ELF-1 (cell line): ENCODE results near the gene SCGB2A2.

Source experiments
- DNase-seq: peaks from one replicate; pipeline ENCODE4 v3.0.0-alpha.2; 2016; ENCODE audit warnings: low read depth, low spot score

The SCGB2A2 gene

GRCh38 chr11:62269654-62270278 lies at the start of gene SCGB2A2:
Gene SCGB2A2, plus strand, starts transcription at chr11:62270158. Its CDS starts 59 bp downstream, at chr11:62270217.
- DNase-seq: peak; percentile 5

DNA sequence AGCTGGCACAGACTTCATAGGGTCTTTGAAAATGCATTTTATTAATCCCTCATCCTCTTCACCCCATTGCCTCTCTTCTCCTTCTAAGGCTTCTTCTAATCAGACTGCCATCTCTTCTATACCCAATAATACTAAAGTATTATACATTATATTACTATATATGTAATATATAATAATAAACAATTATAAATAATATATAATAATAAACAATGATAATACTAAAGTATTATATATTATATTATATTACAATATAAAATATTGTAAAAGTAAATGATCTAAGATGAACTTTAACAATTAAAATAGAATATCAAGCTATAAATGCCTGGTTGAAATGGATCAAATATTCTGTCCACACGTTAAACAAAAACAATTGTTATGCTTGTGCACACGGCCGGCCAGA lies 48.5 kb upstream of the SCGB2A2 start:
- DNase-seq: no peak

- no peak for DNase-seq
Measured at GRCh38 chr11:62223095-62223494, 46.9 kb upstream of the SCGB2A2 start.

- DNase-seq: no peak
Measured at GRCh38 chr11:62233730-62234129, 36.2 kb upstream of the SCGB2A2 start.

GRCh38 chr11:62236187-62236586 lies 33.8 kb upstream of the SCGB2A2 start:
- no peak for DNase-seq

GRCh38 chr11:62237499-62237898 lies 32.5 kb upstream of the SCGB2A2 start:
- DNase-seq: no peak

- no peak for DNase-seq
Measured at GRCh38 chr11:62238151-62238550, 31.8 kb upstream of the SCGB2A2 start.

DNA sequence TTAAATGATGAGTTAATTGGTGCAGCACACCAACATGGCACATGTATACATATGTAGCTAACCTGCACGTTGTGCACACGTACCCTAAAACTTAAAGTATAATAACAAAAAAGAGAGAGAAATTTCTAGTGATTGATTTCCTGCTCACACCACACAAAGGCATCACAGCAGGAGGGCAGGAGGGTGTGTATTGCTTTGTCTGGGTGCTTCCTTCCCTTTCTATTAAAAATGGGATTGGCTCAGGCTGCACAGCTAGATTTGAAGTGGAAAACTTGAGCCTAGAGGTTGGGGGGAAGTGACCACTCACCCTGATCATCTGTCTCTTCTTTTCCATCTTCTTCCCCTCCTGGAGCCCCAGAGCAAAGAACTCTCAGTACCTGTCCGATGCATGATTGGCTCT lies 28.9 kb upstream of the SCGB2A2 start:
- DNase-seq: no peak

DNA sequence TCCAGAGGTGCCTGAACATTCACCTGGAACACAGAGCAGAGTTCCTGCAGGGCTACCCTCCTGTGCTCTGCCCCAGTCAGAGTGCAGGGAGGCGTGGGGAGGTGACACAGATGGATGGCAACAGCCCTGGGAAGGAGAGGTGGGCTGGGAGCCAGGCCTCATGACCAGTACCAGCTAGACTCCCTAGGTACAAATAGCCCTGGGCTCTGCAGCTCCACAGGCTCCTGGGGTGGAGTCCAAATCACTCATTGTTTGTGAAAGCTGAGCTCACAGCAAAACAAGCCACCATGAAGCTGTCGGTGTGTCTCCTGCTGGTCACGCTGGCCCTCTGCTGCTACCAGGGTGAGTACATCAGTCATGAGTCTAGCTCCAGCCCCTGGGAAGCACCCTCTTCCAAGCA lies 27.9 kb upstream of the SCGB2A2 start, which contains the start of gene SCGB1D2:
Gene SCGB1D2, plus strand, starts transcription at position 219 of the 400 bp plus-strand sequence. Its CDS starts 69 bp downstream, at position 288.
- DNase-seq: peak; percentile 92

- peak; percentile 82 for DNase-seq
Measured at GRCh38 chr11:62245271-62245753, 24.6 kb upstream of the SCGB2A2 start.

DNA sequence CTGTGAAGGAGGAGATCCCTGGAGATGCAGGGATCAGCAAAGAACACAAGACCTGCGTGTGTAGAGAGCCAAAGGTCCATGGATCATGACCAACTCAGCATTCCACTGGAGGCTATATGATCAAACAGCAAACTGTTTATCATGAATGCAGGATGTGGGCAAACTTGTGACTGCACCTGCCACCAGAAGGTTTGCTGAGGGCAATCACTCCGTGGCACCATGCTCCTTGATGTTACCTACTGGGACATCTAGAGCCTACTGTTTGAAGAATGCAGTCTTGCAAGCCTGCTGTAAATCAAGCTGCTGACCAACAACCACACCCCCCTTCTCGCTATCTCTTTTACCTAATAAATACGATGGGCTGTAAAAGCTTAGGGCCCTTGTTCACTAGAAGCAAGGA lies 18.3 kb upstream of the SCGB2A2 start:
- no peak for DNase-seq

DNA sequence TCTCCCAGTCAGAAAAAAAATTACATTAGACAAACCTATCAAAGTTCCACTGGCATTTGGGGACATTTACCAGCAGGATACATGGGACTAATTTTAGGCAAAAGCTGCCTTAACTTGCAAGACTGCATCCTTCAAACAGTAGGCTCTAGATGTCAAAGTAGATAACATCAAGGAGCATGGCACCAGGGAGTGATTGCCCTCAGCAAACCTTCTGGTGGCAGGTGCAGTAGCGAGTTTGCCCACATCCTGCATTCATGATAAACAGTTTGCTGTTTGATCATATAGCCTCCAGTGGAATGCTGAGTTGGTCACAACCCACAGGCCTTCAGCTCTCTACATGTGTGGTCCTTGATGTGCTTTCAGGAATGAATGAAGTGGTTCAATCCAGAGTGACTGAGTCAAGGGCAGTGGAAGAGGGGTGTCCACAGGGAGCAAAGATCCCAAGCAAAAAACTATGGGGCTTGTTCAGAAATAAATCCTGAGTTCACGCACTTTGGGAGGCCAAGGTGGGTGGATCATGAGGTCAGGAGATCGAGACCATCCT lies 15.9 kb upstream of the SCGB2A2 start:
- DNase-seq: no peak

DNA sequence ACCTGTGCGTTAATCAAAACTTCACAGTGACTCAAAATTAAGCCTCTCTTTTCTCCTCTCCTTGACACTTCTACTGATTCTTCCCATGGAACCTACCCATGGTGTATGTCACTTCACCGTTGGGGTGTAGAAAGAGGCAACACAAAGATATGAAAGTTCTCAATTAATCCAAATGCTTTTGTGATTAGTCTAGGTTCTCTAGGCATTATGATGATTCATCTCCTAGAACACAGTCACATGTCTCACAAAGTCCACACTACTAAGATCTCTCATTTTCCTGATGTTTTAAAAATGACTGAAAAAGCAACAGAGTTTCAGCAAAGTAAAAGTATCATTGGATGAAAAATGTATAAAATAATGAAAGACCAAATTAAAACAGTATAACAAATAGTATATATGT lies 13.7 kb upstream of the SCGB2A2 start:
- DNase-seq: no peak

- DNase-seq: no peak
Measured at GRCh38 chr11:62260261-62260953, 9.6 kb upstream of the SCGB2A2 start.

DNA sequence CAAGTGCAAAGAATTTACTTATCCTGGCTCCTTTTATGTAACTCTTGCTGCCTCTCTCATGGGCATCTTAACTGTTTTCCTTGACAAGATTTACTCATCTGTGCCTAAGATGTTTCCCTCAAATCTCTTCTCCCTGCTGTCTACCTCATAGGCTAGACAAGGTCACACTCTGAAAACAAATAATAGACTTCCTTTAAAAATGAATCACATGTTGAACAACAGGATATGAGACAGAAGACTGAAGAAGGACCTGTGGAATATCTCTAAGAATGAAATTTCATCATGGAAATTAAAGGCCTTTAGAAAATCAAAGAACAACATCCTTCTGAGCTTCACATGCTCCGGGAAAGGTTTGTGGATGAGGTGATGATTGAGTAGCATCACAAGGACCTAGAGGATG lies 6.0 kb upstream of the SCGB2A2 start:
- no peak for DNase-seq

DNA sequence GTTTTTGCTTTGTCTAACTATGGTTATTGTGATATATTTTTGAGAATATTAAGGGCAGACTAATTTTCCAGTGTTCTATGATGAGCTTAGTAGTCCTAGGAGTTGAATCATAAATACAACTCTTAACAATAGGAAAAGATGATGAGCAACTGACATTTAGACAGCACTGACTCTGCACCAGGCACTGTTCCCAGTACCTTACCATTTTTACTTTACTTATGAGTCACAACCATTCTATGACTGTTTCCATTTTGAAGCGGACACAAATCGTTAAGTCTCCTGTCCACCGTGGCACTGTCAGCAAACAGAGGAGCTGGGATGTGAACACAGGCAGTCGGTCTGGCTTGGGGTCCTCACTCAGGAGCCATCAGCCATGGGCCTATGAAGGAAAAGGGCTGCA lies 3.4 kb upstream of the SCGB2A2 start:
- no peak for DNase-seq

DNA sequence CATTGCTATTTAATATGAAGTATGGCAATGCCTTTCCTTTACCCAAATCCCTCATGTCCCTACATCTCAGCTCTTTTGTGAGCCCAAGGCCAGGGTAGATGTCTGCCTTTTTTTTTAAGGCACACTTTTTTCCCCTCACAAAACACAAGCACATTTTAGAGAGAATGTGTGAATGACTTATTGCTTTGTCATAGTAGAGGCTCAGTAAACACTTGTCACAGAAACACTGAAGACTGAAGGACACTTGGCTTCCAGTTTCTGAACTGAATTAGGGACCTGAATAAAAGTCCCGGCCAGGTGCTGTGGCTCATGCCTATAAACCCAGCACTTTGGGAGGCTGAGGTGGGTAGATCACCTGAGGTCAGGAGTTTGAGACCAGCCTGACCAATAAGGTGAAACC lies 2.9 kb upstream of the SCGB2A2 start:
- no peak for DNase-seq

DNA sequence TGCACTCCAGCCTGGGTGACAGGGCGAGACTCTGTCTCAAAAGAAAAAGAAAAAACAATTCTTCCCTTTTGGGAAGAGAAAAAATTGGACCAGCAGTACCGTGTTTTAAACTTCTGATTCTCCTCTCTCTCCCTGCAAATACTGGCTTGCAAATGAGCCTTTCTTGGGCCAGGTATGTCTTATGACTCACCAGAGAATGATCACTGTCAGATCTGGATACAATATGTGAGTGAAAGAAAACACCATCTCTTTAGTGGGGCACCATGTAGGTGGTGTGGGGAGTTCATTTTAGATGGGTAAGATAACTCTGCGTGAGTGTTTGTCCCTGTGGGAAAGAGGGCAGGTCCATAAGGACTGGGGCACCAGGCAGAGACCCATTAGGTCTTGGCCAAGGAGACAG lies 2.4 kb upstream of the SCGB2A2 start:
- DNase-seq: no peak

DNA sequence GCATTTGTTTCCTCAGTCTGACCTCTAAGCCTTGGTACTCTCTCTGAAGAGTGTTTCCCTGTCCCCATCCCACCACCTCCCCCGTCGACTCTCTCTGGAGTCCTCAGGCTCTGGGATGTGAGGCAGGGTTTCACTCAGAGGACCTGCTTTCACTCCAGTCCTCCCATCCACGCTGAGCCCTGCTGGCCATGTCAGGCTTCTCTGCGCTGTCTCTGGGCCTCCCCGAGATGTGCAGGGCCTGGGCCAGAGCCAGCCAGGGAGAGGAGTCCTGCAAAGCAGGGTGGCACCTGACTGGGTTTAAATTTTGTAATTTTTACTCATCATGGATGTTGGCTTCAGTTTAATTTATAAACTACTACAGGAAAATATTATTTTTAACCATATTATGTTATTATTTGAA lies 3.3 kb downstream of the SCGB2A2 start:
- no peak for DNase-seq

GRCh38 chr11:62273789-62274275 lies 3.9 kb downstream of the SCGB2A2 start:
- peak; percentile 44 for DNase-seq

DNA sequence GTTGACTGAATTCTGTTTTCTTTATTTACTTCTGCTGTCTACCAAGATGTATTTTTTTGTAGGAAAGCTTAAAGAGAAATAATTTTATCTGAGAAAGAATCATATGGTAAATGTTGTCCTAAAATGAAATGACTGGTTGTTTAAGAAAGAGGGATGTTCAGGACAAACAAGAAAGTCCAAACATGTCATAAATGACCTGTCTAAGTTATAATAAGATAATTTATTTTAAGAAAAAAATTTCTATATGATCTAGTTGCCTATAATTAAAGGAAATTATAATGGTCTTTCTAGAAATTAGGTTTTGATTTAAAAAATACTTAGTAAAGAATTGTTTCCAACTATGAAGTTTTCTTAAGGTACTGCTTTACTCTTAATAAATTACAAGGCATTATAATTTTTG lies 10.5 kb downstream of the SCGB2A2 start:
- DNase-seq: no peak

DNA sequence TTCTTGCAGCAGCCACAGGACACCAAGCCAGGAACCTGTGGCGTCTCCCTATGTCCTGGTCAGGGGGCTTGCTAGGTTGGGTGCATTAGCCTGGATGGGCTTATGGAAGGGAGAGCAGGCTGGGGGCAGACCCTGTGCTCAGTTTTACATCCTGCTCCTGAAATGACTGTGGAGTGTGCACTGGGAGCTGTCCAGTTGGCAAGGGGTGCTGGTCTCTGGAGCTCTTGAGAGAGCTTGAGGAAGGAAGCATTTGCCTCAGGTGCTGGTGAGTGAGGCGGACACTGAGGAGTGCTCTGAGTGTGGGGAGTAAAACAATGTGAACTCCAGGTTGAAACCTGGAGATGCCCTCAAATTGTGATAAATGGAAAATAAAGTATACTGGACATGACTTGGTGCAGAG lies 25.5 kb downstream of the SCGB2A2 start:
- peak; percentile 75 for DNase-seq

DNA sequence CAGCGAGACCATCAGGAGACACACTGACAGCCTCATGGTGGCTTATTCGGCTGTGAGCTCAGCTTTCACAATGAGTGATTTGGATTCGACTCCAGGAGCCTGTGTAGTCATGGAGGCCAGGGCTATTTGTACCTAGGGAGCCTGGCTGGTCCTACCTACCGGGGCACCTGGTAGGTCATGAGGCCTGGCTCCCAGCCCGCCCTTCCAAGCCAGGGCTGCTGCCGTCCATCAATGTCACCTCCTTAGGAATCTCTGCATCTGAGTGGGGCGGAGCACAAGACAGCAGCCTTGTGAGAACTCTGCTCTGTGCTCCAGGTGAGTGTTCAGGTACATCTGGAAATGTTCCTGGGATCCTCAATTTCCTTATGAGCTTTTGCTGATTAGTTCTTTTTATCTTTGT lies 29.0 kb downstream of the SCGB2A2 start, which contains the start of gene SCGB1D4:
Gene SCGB1D4, minus strand, starts transcription at position 101 of the 400 bp plus-strand sequence. Its CDS starts 65 bp downstream, at position 36.
- peak; percentile 13 for DNase-seq
